Mesenchymal stem cell (in vitro differentiated cells and primary cell): Measurements from ENCODE around the gene UBE2E1.

Source experiments
- DNase-seq: peaks from one replicate; pipeline ENCODE4 v3.0.0-alpha.2; 2013
- H2AFZ ChIP-seq: one replicate; pipeline ENCODE4 v1.6.1; 2013; ENCODE audit warnings: low read depth, mild to moderate bottlenecking, control low read depth, inconsistent platforms, low read length, moderate library complexity
- H2AK5ac ChIP-seq: 2 replicates; pipeline ENCODE4 v1.6.1; 2013; ENCODE audit warnings: low read length, moderate library complexity, mild to moderate bottlenecking, inconsistent platforms; ENCODE audit not compliant: severe bottlenecking
- H2BK120ac ChIP-seq: one replicate; pipeline ENCODE4 v1.6.1; 2013; ENCODE audit warnings: low read depth, mild to moderate bottlenecking, inconsistent platforms, low read length, moderate library complexity
- H2BK12ac ChIP-seq, 2 experiments: one replicate each; pipeline ENCODE4 v1.6.1; 2013; ENCODE audit warnings: inconsistent platforms in 2 of 2, low read length in 2 of 2, mild to moderate bottlenecking in 2 of 2, moderate library complexity in 2 of 2, control low read depth in 1 of 2
- H2BK15ac ChIP-seq: one replicate; pipeline ENCODE4 v1.6.1; 2013; ENCODE audit warnings: mild to moderate bottlenecking, low read depth, inconsistent platforms; ENCODE audit not compliant: poor library complexity, severe bottlenecking
- H2BK5ac ChIP-seq: 2 replicates; pipeline ENCODE4 v1.6.1; 2013; ENCODE audit warnings: low read depth, mild to moderate bottlenecking, low read length, control low read depth, inconsistent platforms; ENCODE audit not compliant: poor library complexity, severe bottlenecking
- H3K14ac ChIP-seq, 2 experiments: one replicate each; pipeline ENCODE4 v1.6.1; 2013; ENCODE audit warnings: inconsistent platforms in 2 of 2, low read length in 2 of 2, control low read depth in 1 of 2, mild to moderate bottlenecking in 1 of 2, moderate library complexity in 1 of 2
- H3K18ac ChIP-seq, 2 experiments: one replicate each; pipeline ENCODE4 v1.6.1; 2013; ENCODE audit warnings: inconsistent platforms in 2 of 2, low read length in 2 of 2, control low read depth in 1 of 2, low read depth in 1 of 2, mild to moderate bottlenecking in 1 of 2
- H3K23ac ChIP-seq, 2 experiments: one replicate each; pipeline ENCODE4 v1.6.1; 2013; ENCODE audit warnings: inconsistent platforms in 2 of 2, low read length in 2 of 2, mild to moderate bottlenecking in 2 of 2, moderate library complexity in 2 of 2, control low read depth in 1 of 2
- H3K27ac ChIP-seq: 2 replicates; pipeline ENCODE4 v1.5.1; 2013; ENCODE audit warnings: mild to moderate bottlenecking, moderate library complexity, low read length, control low read depth, inconsistent platforms; ENCODE audit not compliant: poor library complexity, severe bottlenecking
- H3K27me3 ChIP-seq, 2 experiments: 2 replicates each; pipeline versions ENCODE4 v1.6.1 to v1.7.0; 2013; ENCODE audit warnings: low read length in 2 of 2, mild to moderate bottlenecking in 2 of 2, moderate library complexity in 2 of 2, control low read depth in 1 of 2, inconsistent platforms in 1 of 2; ENCODE audit not compliant: control insufficient read depth in 1 of 2, insufficient read depth in 1 of 2
- H3K36me3 ChIP-seq, 2 experiments: 2 replicates each; pipeline versions ENCODE4 v1.6.1 to v1.7.0; 2013; ENCODE audit warnings: low read length in 2 of 2, control low read depth in 1 of 2, inconsistent platforms in 1 of 2, low read depth in 1 of 2, mild to moderate bottlenecking in 1 of 2; ENCODE audit not compliant: insufficient read depth in 2 of 2, control insufficient read depth in 1 of 2
- H3K4ac ChIP-seq, 2 experiments: one replicate each; pipeline ENCODE4 v1.6.1; 2013; ENCODE audit warnings: inconsistent platforms in 2 of 2, low read length in 2 of 2, mild to moderate bottlenecking in 2 of 2, moderate library complexity in 2 of 2, control low read depth in 1 of 2, low read depth in 1 of 2
- H3K4me1 ChIP-seq: 2 replicates; pipeline ENCODE4 v1.6.1; 2013; ENCODE audit warnings: low read depth, low read length, control low read depth; ENCODE audit not compliant: control insufficient read depth, insufficient read depth
- H3K4me2 ChIP-seq: 2 replicates; pipeline ENCODE4 v1.6.1; 2013; ENCODE audit warnings: low read length, mild to moderate bottlenecking, inconsistent platforms; ENCODE audit not compliant: poor library complexity, severe bottlenecking
- H3K4me3 ChIP-seq, 2 experiments: 2 replicates each; pipeline versions ENCODE4 v1.5.1 to v1.7.0; 2013; ENCODE audit warnings: low read length in 2 of 2, mild to moderate bottlenecking in 2 of 2, control low read depth in 1 of 2, low read depth in 1 of 2; ENCODE audit not compliant: insufficient read depth in 1 of 2
- H3K79me1 ChIP-seq: replicated peaks from 2 replicates; pipeline ENCODE4 v1.6.1; 2013; ENCODE audit warnings: mild to moderate bottlenecking, control low read depth, low read length, inconsistent platforms; ENCODE audit not compliant: poor library complexity, severe bottlenecking
- H3K9ac ChIP-seq: 2 replicates; pipeline ENCODE4 v1.7.0; 2013; ENCODE audit warnings: mild to moderate bottlenecking, low read length, moderate library complexity
- H3K9me3 ChIP-seq: 2 replicates; pipeline ENCODE4 v1.7.0; 2013; ENCODE audit warnings: mild to moderate bottlenecking, low read length; ENCODE audit not compliant: control insufficient read depth
- H4K8ac ChIP-seq: one replicate; pipeline ENCODE4 v1.6.1; 2013; ENCODE audit warnings: inconsistent platforms, mild to moderate bottlenecking, low read length, moderate library complexity
- H4K91ac ChIP-seq: one replicate; pipeline ENCODE4 v1.6.1; 2013; ENCODE audit warnings: mild to moderate bottlenecking, low read length, inconsistent platforms
- WGBS: methylation state at CpG from one replicate; pipeline ENCODE4 v1.1.7; 2013; ENCODE audit warnings: mixed read lengths; 5-methylcytosine and 5-hydroxymethylcytosine counted together

UBE2E1 gene

GRCh38 chr3:23809840-23810342 lies 4.1 kb downstream of the UBE2E1 start:
- Histone ChIP-seq H4K8ac (no peak overlapping the region), H2BK5ac (no peak overlapping the region), H4K91ac (no peak overlapping the region), H3K18ac (peak overlapping the region in 1 of 2 experiments; percentile 52), H3K27ac (peak overlapping the region; percentile 1), H3K4me3 (peak overlapping the region; percentile 76), H3K9ac (peak overlapping the region; percentile 83), H2BK12ac (peak overlapping the region in 1 of 2 experiments; percentile 21), H2AK5ac (no peak overlapping the region), H3K4me1 (peaks cover 6% of the 10 kb centered on the region), H3K23ac (no peak overlapping the region), H2BK15ac (no peak overlapping the region), H3K79me1 (peaks cover 9% of the 10 kb centered on the region), H2AFZ (no peak overlapping the region), H3K9me3 (no peaks in the 10 kb centered on the region), H3K4ac (no peak overlapping the region), H3K36me3 (peaks cover 0 to 16% of the 10 kb centered on the region in 2 experiments), H3K4me2 (peak overlapping the region; percentile 99), H3K14ac (no peak overlapping the region), H3K27me3 (no peaks in the 10 kb centered on the region), H2BK120ac (no peak overlapping the region)
- WGBS = 30% methylated on average over 11 of the region's 13 CpGs
- peak; percentile 23 for DNase-seq

- peak overlapping the region; percentile 61 for H4K8ac ChIP-seq
- H3K4ac ChIP-seq = peak overlapping the region; percentile 82 to 92
- peak overlapping the region; percentile 87 for H4K91ac ChIP-seq
- H2AFZ ChIP-seq = peak overlapping the region; percentile 44
- no peaks in the 10 kb centered on the region for H3K27me3 ChIP-seq
- peak overlapping the region; percentile 83 for H3K9ac ChIP-seq
- peak overlapping the region; percentile 70 to 77 for H3K14ac ChIP-seq
- peak overlapping the region; percentile 92 for H2BK120ac ChIP-seq
- WGBS = under 1% methylated on average over 56 of the region's 78 CpGs
- H2BK5ac ChIP-seq = no peak overlapping the region
- H3K4me1 ChIP-seq = peaks cover 6% of the 10 kb centered on the region
- H3K4me3 ChIP-seq = peak overlapping the region; percentile 76
- H2BK12ac ChIP-seq = peak overlapping the region in 1 of 2 experiments; percentile 63
- no peak overlapping the region for H2AK5ac ChIP-seq
- peak overlapping the region; percentile 99 for H3K4me2 ChIP-seq
- peak overlapping the region; percentile 64 for H2BK15ac ChIP-seq
- H3K23ac ChIP-seq = no peak overlapping the region
- H3K18ac ChIP-seq = peak overlapping the region; percentile 52 to 81
- H3K79me1 ChIP-seq = peaks cover 12% of the 10 kb centered on the region
- peaks cover 0 to 22% of the 10 kb centered on the region in 2 experiments for H3K36me3 ChIP-seq
- H3K27ac ChIP-seq = peak overlapping the region; percentile 30
- peak; percentile 48 for DNase-seq
- H3K9me3 ChIP-seq = no peaks in the 10 kb centered on the region
These were observed 4.8 kb downstream of the UBE2E1 start for GRCh38 chr3:23810343-23811184.

GRCh38 chr3:23811185-23811527 lies 5.4 kb downstream of the UBE2E1 start:
- Histone ChIP-seq H3K23ac (no peak overlapping the region), H3K4me3 (peak overlapping the region; percentile 76), H3K4me2 (peak overlapping the region; percentile 99), H3K4me1 (peaks cover 6% of the 10 kb centered on the region), H3K18ac (peak overlapping the region in 1 of 2 experiments; percentile 52), H3K9me3 (no peaks in the 10 kb centered on the region), H3K79me1 (peaks cover 12% of the 10 kb centered on the region), H2BK120ac (peak overlapping the region; percentile 92), H2AFZ (no peak overlapping the region), H3K27ac (peak overlapping the region; percentile 6), H2BK5ac (no peak overlapping the region), H3K9ac (peak overlapping the region; percentile 83), H4K91ac (no peak overlapping the region), H2AK5ac (no peak overlapping the region), H4K8ac (no peak overlapping the region), H2BK15ac (no peak overlapping the region), H2BK12ac (peak overlapping the region in 1 of 2 experiments; percentile 47), H3K27me3 (no peaks in the 10 kb centered on the region), H3K36me3 (peaks cover 0 to 22% of the 10 kb centered on the region in 2 experiments), H3K14ac (no peak overlapping the region), H3K4ac (peak overlapping the region in 1 of 2 experiments; percentile 82)
- DNase-seq = no peak
- 56% methylated on average over 8 of the region's 10 CpGs for WGBS

- Histone ChIP-seq H2AFZ (no peak overlapping the region), H3K4me3 (no peak overlapping the region), H3K79me1 (peaks cover 11% of the 10 kb centered on the region), H3K4me2 (no peak overlapping the region), H3K9ac (no peak overlapping the region), H3K36me3 (peaks cover 0 to 22% of the 10 kb centered on the region in 2 experiments), H2BK5ac (no peak overlapping the region), H3K4me1 (peaks cover 6% of the 10 kb centered on the region), H3K4ac (no peak overlapping the region), H2BK12ac (no peak overlapping the region), H3K18ac (no peak overlapping the region), H4K8ac (no peak overlapping the region), H3K23ac (no peak overlapping the region), H2AK5ac (no peak overlapping the region), H2BK15ac (no peak overlapping the region), H4K91ac (no peak overlapping the region), H3K14ac (no peak overlapping the region), H3K27me3 (no peaks in the 10 kb centered on the region), H2BK120ac (no peak overlapping the region), H3K27ac (no peak overlapping the region), H3K9me3 (no peaks in the 10 kb centered on the region)
- peak; percentile 22 for DNase-seq
These were observed 6.2 kb downstream of the UBE2E1 start for GRCh38 chr3:23811919-23812318.
